Sciatic nerve (tissue), 2 donors: ENCODE results near the gene YBEY. TPM values are rescaled to one million over a fixed set of nuclear protein-coding genes. Genes with fewer than 3 reads are reported as not detected.

Experiments used
- ATAC-seq: fragments of 200-7000 bp; cut with Tn5 transposase; one replicate; pipeline ENCODE4 v1.9.1; 2020; ENCODE audit warnings: mild to moderate bottlenecking, moderate library complexity
- DNase-seq: peaks from one replicate; pipeline ENCODE4 v3.0.0-alpha.2; 2020; ENCODE audit warnings: low spot score
- intact Hi-C: fragments of 100-400 bp; cut with DNase I; formaldehyde crosslinking; loops from one replicate; pipeline ENCODE4 v1.14.2; 2022
- total RNA-seq: library from RNA; stranded (reverse); fragmentation: NEBNext Ultra II Directional; extraction: Animal tissue kit (Norgen Biotek cat#: 25700); gene quantifications from one replicate; pipeline ENCODE4 v1.2.1, GENCODE V29; 2021
- donor health status: DM: no; HTN: no; CAD: no.
- donor health status: DM: no; HTN: no; CAD: no.

YBEY gene
- total RNA-seq, 1 donor from 2014 or later = 12.7 TPM

DNA sequence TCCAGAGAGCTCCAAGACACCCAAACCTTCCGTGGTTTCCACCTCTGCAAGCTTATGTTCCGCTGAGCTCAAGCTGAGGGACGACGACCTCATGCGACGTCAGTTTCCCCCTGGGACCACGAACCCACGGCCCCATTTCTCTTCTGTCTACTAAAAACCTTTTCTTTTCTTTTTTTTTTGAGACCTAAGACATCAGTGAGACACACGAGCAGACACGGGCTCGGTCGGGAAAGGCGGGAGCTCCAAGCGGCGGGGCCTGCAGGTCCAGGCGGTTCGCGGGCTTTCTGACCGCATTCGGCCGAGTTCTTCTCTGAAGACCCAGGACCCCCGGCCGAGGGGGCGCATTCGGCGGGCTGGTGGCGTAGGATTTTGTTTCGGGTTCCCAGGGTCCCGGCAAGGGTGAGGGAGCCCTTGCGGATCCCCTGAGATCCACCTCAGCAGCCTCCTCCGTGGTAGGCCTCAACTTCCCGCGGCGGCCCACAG, 37.1 kb downstream of the YBEY start:
- ATAC-seq (no peak), DNase-seq (no peak)
- intact Hi-C loops = no loop called here

DNA sequence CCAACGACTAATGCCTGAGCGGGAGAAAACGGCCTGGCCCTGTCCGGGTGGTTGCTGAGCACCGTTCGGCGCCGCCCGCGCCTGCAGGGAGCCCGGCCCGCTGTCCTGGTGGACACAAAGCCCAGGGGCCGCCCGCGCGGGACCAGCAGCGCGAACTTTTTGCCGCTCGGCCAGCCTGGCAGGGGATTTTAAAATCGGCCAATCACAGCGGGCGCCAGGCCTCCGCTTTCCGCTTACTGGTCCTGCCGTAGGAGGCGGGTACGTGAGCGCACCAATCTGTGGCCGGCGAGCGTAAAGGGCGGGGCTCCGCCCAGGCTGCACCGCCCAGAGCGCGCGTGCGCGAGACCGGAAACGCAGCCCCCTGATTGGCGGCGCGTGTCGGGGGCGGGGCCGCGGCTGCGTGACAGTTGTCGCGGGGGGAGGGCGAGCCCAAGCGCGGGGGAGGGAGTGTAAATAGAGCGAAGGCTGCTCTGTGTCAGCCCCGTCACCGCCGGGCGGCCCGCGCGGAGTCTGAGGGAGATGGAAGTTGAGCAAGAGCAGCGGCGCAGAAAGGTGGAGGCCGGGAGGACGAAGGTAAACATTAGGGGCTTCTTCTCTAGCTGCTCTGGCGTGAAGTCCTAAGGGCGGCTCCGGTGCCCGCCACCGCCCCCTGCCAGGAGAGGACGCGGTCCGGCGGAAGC, 37.7 kb downstream of the YBEY start, which contains the start of the genes C21orf58 and PCNT:
C21orf58 (minus strand) TSS at position 161 of the 680 bp plus-strand sequence. CDS start 1,132 bp downstream, outside the sequence.
PCNT (plus strand) TSS at position 447 of the 680 bp plus-strand sequence; CDS start at position 520, 73 bp downstream.
- peak; percentile 98 for DNase-seq
- ATAC-seq = peak; percentile 98
- intact Hi-C loops = no loop called here

DNA sequence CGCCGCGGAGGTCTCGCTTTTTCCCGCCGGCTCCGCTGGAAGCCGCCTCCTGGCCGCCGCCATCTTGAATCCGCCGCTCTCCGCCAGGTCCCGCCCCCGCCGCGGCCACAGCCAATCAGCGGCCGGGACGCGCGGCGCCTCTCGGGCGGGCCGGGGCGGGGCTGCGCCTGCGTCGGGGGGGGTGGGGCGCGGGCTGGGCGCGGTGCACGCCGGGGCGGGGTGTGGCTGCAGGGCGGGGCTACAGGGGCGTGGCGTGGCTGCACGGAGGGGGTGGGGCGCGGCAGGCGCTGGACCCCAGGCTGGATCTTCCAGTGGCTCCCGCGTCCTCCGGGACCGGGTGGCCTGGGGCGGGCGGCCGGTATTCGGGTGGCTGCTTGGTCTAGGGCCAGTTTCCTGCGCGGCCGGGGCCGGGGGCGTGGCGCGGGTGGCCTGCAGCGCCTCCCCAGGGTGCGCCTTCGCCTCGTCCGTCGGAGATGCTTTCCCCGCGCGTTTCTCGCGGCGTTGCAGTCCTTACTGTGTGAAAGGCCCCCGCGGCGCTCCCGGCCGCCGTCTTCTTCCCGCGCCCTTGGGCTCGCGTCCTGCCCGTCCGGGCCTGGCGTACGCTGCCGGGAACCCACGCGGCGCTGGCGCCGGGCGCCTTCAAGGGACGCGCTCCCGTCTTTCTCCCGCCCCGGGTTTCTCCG, 38.4 kb downstream of the YBEY start:
- intact Hi-C loops = no loop called here
- ATAC-seq (peak; percentile 89), DNase-seq (peak; percentile 93)

DNA sequence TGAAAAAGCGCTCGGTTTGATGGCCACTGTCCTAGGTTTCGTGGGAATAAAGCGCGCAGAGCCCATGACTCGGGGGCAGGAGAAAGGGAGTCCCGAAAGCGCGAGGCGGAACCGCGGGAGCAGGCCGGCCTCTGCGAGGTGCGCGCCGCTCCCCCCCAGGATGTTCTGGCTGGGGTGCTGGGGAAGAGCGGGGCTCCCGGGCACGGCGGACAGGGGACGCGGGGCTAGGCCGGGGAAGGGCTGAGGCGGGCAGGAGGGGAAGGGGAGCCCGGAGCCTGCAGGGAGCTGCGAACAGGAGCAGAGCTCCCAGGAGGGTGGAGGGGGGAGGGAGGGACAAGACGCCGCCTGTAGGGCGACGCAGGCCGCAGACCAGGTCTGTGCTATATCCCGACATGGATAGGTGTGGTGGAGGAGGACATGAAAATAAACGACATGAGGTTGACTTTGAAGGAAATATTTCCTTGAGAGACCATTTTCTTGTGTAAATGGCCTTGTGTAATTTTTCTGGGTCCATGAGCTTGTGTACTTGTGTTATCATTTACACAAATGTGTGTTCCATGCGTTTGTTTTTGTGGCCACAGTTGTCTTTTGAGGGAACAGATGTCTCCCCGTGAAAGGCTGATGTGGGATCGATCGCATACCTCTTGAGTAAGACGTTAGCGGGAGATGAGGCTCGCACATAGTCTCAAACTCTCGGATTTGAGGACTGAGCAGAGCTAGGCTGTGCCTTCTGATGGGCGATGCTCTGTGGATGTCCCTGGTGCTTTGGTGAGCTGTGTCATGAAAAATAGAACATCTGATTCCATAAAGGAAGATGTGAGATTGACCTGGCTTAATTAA, 39.2 kb downstream of the YBEY start:
- intact Hi-C loops = no loop called here
- peak; percentile 69 for DNase-seq

DNA sequence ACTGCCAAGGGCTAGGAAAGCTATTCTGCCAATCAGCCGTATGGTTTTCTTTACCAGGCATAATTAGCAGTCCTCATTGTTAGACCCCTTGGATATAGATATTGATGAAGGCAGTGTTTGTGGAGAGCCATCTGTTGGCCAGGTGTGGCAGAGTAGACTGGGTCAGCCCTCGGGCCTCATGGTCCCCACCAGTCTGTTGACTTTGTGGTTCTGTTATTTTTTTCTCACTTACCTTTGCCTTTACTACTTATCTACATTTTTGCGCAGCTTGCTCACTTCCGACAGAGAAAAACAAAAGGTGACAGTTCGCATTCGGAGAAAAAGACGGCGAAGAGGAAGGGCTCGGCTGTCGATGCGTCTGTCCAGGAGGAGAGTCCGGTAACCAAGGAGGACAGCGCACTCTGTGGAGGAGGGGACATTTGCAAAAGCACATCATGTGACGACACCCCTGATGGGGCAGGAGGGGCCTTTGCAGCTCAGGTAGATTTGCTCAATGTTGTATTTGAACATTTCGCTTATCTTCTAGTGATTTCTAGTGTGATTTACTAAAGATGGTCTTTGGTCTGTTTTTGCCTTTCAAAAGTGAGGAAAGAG, 40.1 kb downstream of the YBEY start:
- DNase-seq (no peak), ATAC-seq (no peak)
- intact Hi-C loops = no loop called here

More for the DNA sequence above, 39.2 kb downstream of the YBEY start:
- ATAC-seq = no peak

DNA sequence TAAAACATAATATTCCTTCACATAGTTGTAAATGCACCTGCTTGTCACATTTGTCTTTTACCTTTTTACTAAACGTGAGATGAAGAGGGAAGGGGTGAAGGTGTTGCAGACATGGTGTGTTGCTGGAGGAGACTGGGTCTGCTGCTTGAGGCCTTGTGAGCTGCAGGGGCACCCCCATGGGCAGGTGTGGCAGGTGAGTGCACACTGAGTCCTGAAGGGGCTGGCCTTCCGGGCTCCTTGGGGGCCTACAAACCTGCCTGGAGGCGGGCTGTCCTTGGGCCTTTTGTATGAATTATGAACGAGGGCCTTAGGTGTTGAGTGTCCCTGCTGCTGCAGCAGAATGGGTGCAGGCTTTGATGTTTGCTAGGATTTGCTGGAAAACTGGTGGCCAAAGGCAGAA, 41.6 kb downstream of the YBEY start:
- DNase-seq = no peak
- ATAC-seq = no peak
- intact Hi-C loops = no loop called here

DNA sequence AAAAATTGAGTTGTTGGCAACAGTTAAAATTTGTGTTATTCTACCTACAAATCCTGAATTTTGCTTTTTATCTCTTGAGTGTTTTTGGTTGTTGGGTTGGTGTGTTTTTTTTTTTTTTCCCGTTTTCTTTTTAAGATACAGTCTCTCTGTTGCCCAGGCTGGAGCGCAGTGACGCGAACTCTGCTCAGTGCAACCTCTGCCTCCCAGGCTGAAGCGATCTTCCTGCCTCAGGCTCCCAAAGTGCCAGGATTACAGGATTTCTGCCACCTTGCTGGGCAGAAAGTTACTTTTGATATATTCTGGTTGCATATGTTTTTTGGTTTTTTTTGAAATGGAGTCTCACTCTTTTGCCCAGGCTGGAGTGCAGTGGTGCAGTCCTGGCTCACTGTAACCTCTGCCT, 42.0 kb downstream of the YBEY start:
- ATAC-seq (no peak), DNase-seq (no peak)
- intact Hi-C loops = no loop called here

DNA sequence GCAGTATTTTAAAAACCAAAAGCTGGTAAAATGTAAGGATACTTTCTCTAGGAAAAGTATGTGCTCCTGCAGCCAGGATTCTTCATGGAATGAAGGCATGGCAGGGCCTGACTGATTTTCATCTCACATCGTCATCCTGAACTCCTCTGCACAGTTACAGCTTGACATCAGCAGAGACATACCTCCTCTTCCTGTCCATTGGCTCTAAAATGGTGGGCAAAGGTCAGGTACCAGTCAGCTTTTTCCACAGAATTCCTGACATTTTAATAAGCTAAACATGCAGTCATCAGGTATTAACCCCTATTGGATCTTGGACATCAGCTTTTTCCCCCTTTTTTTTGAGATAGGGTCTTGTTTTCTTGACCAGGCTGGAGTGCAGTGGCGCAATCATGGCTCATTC, 43.7 kb downstream of the YBEY start:
- DNase-seq = no peak
- intact Hi-C loops = no loop called here
- no peak for ATAC-seq

DNA sequence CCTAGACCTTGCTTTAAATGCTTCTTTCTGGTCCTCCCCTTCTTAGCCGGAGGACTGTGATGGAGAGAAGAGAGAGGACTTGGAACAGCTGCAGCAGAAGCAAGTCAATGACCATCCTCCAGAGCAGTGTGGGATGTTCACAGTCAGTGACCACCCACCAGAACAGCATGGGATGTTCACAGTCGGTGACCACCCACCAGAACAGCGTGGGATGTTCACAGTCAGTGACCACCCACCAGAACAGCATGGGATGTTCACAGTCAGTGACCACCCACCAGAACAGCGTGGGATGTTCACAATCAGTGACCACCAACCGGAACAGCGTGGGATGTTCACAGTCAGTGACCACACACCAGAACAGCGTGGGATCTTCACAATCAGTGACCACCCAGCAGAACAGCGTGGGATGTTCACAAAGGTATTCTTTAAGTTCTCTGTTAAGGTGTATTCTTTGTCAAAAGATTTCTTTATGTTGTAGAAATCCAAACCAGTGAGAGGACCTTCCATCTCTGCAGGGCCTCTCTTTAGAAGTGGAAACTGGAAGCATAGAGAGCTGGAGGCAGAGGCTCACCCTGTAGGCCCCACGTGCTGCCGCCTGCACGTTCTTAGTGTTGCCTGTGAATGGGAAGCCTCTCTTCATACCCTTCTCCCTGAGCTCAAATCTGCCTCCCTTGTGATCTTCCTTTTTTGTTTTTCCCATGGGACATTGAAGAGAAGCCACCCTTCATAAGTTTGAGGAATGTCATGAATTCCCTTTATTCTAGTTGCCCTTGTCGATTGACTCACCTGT, 48.4 kb downstream of the YBEY start:
- intact Hi-C loops = no loop called here
- DNase-seq (no peak), ATAC-seq (no peak)

DNA sequence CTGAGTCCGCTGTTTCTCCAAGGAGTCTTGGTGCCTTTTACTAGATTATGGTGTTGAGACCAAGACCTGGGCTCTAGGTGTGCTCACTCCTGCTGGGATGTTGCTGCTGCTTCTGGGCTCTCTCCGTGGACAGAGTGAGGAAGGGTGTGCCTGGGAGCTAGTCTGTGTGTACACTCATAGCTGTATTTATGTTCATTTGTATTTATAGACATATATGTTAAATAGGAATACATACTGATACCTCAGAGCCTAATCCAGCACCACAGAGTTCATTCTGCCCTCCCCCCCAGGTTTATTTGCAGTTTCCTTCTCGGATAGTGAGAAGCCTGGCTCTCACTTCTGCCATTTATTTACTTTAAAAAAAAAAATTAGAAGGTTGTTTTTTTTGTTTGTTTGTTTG, 50.5 kb downstream of the YBEY start:
- intact Hi-C loops = no loop called here
- ATAC-seq (no peak), DNase-seq (no peak)

DNA sequence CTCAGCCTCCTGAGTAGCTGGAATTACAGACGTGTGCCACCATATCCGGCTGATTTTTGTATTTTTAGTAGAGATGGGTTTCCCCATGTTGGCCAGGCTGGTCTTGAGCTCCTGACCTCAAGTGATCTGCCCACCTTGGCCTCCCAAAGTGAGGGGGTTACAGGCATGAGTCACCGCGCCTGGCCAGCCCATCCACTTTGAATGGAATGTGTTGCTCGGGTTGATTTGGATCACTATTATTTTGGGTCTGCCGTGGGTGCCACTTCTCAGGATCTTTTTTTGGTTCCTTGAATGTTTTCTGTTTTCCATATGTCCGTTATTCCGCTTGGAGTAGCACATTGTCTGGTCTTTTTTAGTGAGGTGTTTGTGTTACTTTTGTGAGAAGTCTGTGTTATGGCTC, 54.9 kb downstream of the YBEY start:
- no peak for ATAC-seq
- DNase-seq = no peak
- intact Hi-C loops = no loop called here

DNA sequence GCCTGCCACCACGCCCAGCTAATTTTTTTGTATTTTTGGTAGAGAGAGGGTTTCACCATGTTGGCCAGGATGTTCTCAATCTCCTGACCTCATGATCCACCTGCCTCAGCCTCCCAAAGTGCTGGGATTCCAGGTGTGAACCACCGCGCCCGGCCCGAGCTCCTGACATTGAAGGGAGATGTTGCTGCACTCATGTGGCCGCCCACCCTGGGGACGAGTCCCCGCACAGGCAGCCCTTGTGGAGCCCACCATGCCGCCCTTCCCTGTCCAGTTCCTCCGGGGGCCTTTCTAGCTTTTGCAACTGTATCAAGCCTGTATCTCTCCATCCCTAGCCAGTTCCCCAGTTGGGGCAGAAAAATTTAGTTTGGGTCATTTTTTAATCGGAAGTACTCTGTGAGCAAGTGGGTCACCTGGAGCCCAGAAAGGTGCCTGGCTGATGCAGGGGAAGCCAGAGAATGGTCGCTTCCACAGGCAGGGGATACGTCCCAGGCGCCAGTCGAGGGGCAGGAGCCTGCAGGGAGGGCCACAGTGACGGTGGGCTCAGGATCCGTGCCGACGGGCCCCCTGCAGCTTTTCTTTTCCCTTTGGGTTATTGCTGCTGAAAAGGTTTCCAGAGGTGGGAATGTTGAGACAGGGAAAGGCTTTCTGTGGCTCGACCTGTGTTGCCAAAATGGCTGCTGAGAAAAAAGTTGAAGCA, 58.2 kb downstream of the YBEY start:
- no peak for ATAC-seq
- no peak for DNase-seq
- intact Hi-C loops = no loop called here

DNA sequence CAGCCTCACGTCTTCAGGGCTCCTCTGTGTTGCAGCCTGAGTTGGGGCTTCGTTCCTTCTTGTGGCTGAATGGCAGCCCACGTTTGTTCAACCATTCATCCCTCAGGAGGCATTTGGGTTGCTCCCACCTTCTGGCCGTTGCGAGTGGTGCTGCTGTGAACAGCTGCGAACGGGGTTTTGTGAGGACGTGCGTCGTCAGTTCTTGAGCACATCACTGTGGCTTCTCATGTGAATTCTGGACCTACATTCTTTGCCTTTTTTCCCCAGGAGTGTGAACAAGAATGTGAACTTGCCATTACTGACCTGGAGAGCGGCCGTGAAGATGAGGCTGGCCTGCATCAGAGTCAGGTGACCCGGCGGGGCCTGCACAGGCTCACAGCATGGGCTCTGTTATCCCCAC, 59.7 kb downstream of the YBEY start:
- intact Hi-C loops = no loop called here

DNA sequence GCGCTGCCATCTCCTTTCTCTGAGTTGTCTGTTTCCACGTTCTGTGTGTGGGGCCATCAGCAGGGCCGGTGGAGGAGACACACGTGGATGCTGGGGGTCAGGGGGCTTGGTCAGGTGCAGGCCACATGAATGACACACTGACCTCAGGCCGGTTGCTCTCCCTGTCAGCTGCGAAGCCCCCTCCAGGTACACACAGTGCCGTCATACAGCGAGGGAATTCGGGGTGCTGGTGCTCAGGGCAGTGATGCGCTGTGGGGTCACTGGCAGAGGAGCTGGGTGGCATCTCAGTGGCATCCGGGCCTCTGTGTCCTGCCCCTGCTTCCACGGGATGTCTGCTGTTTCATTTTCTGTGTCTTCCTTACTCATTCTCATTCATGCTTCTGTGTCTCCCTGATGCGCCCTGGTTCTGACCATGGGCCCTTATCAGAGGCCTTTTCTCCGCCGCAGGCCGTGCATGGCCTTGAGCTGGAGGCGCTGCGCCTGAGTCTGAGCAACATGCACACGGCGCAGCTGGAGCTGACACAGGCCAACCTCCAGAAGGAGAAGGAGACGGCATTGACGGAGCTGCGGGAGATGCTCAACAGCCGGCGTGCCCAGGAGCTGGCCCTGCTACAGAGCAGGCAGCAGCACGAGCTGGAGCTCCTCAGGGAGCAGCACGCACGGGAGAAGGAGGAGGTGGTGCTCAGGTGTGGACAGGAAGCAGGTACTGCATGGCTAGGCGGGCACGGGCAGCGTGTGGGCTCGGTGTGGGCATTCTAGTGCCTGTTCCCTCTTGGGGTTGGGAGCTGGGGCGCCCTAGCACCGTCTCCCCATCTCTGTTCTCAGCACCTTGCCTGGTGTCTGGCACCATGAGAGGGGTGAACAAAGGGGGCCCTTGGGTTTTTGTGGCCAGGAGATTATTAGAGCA, 60.4 kb downstream of the YBEY start:
- DNase-seq (no peak), ATAC-seq (no peak)
- intact Hi-C loops = no loop called here

More for the DNA sequence above, 59.7 kb downstream of the YBEY start:
- DNase-seq (no peak), ATAC-seq (no peak)

DNA sequence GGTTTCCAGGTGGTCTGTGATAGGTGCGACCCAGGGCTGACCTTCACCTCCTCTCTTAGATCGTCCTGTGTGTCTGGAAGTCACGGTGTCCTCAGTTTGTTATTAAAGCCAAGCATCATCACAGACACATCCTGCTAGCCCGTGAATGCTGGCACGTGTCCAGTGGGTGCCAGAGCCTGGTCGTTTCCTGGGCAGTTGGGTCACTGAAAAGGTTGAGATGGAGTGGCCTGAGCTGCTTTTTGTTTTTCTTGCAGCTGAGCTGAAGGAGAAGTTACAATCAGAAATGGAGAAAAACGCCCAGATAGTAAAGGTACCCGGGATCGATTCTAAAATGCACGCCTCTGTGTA, 61.0 kb downstream of the YBEY start:
- no peak for ATAC-seq
- DNase-seq = no peak
- intact Hi-C loops = no loop called here
